Activated naive CD8-positive, alpha-beta T cell treated with anti-CD3 and anti-CD28 coated beads, Interleukin-2, amount 50 U/mL, for 24 hours (primary cell): ENCODE measurements around the gene DCAF10.
"Not testable (repeated sequence)": the region's sequence is repeated elsewhere in the genome, so short reads cannot be mapped to it uniquely, and the experiment has no call there.

Source experiments
- ATAC-seq: fragments of 150-1000 bp; cut with Tn5 transposase; one replicate; pipeline ENCODE4 v1.10.0; 2021
- DNase-seq: peaks from one replicate; pipeline ENCODE4 v3.0.0; 2021
- H3K27ac Mint-ChIP-seq: one replicate; pipeline ENCODE4 v1.8.0; 2021; ENCODE audit warnings: mild to moderate bottlenecking, mixed read lengths
- H3K27me3 Mint-ChIP-seq: one replicate; pipeline ENCODE4 v1.8.0; 2021; ENCODE audit warnings: mixed read lengths
- H3K36me3 Mint-ChIP-seq: one replicate; pipeline ENCODE4 v1.8.0; 2021; ENCODE audit warnings: low read depth, mixed read lengths
- H3K4me1 Mint-ChIP-seq: one replicate; pipeline ENCODE4 v1.8.0; 2021; ENCODE audit warnings: mixed read lengths
- H3K4me3 Mint-ChIP-seq: one replicate; pipeline ENCODE4 v1.8.0; 2021; ENCODE audit warnings: mild to moderate bottlenecking, moderate library complexity, mixed read lengths
- H3K9me3 Mint-ChIP-seq: one replicate; pipeline ENCODE4 v1.8.0; 2021; ENCODE audit warnings: mixed read lengths

DCAF10 gene

DNA sequence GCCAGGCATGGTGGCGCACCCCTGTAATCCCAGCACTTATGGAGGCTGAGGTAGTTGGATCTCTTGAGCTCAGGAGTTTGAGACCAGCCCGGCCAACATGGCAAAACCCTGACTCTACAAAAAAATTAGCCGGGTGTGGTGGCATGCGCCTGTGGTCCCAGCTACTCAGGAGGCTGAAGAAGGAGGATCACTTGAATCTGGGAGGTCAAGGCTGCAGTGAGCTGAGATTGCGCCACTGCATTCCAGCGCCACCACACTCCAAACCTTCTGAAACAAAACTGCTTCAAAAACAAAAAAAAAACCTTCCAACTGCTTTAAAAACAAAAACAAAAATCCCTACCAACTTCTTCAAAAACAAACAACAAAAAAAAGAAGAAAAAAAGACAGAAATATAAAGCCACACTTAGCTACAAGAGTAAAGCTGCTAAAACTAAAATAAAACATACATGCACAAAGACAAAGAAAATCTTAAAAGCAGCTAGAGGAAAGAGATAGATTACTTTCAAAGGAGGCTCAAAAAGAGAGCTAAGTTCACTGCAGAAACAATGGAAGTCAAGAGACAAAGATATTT, 11.4 kb downstream of the DCAF10 start:
- peaks cover 3% of the 10 kb centered on the region for H3K4me1 Mint-ChIP-seq
- peaks cover 12% of the 10 kb centered on the region for H3K36me3 Mint-ChIP-seq
- ATAC-seq = no peak
- DNase-seq = no peak
- H3K9me3 Mint-ChIP-seq = no peaks in the 10 kb centered on the region
- H3K4me3 Mint-ChIP-seq = no peak overlapping the region
- no peak overlapping the region for H3K27ac Mint-ChIP-seq
- no peaks in the 10 kb centered on the region for H3K27me3 Mint-ChIP-seq

- no peaks in the 10 kb centered on the region for H3K9me3 Mint-ChIP-seq
- peaks cover 9% of the 10 kb centered on the region for H3K36me3 Mint-ChIP-seq
- no peak overlapping the region for H3K4me3 Mint-ChIP-seq
- DNase-seq = no peak
- no peak for ATAC-seq
- H3K27ac Mint-ChIP-seq = no peak overlapping the region
- H3K4me1 Mint-ChIP-seq = peaks cover 3% of the 10 kb centered on the region
- no peaks in the 10 kb centered on the region for H3K27me3 Mint-ChIP-seq
Measured at GRCh38 chr9:37812773-37813379, 12.3 kb downstream of the DCAF10 start.

DNA sequence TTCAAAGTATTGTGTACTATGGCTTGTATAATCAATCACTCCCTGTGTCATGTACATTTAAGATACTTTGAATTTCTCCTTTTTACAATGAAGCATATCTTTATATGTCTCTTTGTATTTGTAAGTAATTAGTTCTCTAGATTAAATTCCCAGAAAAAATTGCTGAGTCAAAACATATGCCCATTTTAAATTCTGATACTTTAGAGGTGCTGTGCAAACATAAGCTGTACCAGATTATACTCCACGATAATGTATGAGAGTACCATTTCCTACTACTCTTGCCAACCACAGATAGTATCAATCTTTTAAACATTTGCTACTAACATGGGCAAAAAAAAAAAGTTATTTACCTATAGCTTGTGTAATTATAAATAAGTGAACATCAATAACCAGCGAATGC, 18.3 kb downstream of the DCAF10 start:
- DNase-seq (no peak), ATAC-seq (no peak)
- no peak overlapping the region for H3K27ac Mint-ChIP-seq
- no peak overlapping the region for H3K4me3 Mint-ChIP-seq
- H3K9me3 Mint-ChIP-seq = no peaks in the 10 kb centered on the region
- H3K27me3 Mint-ChIP-seq = no peaks in the 10 kb centered on the region
- no peaks in the 10 kb centered on the region for H3K4me1 Mint-ChIP-seq
- H3K36me3 Mint-ChIP-seq = peaks cover 37% of the 10 kb centered on the region

GRCh38 chr9:37820142-37820541, 19.5 kb downstream of the DCAF10 start:
- peaks cover 47% of the 10 kb centered on the region for H3K36me3 Mint-ChIP-seq
- H3K4me1 Mint-ChIP-seq = no peaks in the 10 kb centered on the region
- no peaks in the 10 kb centered on the region for H3K9me3 Mint-ChIP-seq
- DNase-seq (no peak), ATAC-seq (no peak)
- H3K4me3 Mint-ChIP-seq = no peak overlapping the region
- H3K27ac Mint-ChIP-seq = no peak overlapping the region
- H3K27me3 Mint-ChIP-seq = no peaks in the 10 kb centered on the region

DNA sequence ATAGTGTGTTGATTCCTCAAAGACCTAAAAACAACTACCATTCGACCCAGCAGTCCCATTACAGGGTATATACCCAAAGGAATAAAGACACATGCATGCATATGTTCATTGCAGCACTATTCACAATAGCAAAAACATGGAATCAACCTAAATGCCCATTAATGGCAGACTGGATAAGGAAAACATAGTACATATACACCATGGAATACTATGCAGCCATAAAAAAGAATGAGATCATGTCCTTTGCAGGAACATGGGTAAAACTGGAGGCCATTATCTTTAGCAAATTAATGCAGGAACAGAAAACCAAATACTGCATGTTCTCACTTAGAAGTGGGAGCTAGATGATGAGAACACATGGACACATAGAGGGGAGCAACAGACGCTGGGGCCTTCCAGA, 24.6 kb downstream of the DCAF10 start:
- H3K4me1 Mint-ChIP-seq, ATAC-seq, H3K27me3 Mint-ChIP-seq, DNase-seq, H3K9me3 Mint-ChIP-seq, H3K4me3 Mint-ChIP-seq, H3K27ac Mint-ChIP-seq: not testable (repeated sequence)
- peaks cover 53% of the 10 kb centered on the region for H3K36me3 Mint-ChIP-seq

GRCh38 chr9:37827483-37828165, 27.0 kb downstream of the DCAF10 start:
- no peak for DNase-seq
- ATAC-seq = no peak
- Mint-ChIP-seq H3K9me3 (no peaks in the 10 kb centered on the region), H3K4me3 (no peak overlapping the region), H3K4me1 (peaks cover 2% of the 10 kb centered on the region), H3K36me3 (peaks cover 33% of the 10 kb centered on the region), H3K27ac (no peak overlapping the region), H3K27me3 (no peaks in the 10 kb centered on the region)

- Mint-ChIP-seq H3K4me1 (peaks cover 22% of the 10 kb centered on the region), H3K4me3 (no peak overlapping the region), H3K36me3 (peaks cover 8% of the 10 kb centered on the region), H3K9me3 (no peaks in the 10 kb centered on the region), H3K27me3 (no peaks in the 10 kb centered on the region), H3K27ac (no peak overlapping the region)
- no peak for ATAC-seq
- DNase-seq = no peak
Measured at GRCh38 chr9:37835821-37836220, 35.2 kb downstream of the DCAF10 start.

GRCh38 chr9:37836386-37836785, 35.8 kb downstream of the DCAF10 start:
- Mint-ChIP-seq H3K4me1 (peaks cover 22% of the 10 kb centered on the region), H3K36me3 (peaks cover 10% of the 10 kb centered on the region), H3K4me3 (no peak overlapping the region), H3K27me3 (no peaks in the 10 kb centered on the region), H3K9me3 (no peaks in the 10 kb centered on the region), H3K27ac (peak overlapping the region; percentile 32)
- peak; percentile 78 for ATAC-seq
- DNase-seq = no peak

DNA sequence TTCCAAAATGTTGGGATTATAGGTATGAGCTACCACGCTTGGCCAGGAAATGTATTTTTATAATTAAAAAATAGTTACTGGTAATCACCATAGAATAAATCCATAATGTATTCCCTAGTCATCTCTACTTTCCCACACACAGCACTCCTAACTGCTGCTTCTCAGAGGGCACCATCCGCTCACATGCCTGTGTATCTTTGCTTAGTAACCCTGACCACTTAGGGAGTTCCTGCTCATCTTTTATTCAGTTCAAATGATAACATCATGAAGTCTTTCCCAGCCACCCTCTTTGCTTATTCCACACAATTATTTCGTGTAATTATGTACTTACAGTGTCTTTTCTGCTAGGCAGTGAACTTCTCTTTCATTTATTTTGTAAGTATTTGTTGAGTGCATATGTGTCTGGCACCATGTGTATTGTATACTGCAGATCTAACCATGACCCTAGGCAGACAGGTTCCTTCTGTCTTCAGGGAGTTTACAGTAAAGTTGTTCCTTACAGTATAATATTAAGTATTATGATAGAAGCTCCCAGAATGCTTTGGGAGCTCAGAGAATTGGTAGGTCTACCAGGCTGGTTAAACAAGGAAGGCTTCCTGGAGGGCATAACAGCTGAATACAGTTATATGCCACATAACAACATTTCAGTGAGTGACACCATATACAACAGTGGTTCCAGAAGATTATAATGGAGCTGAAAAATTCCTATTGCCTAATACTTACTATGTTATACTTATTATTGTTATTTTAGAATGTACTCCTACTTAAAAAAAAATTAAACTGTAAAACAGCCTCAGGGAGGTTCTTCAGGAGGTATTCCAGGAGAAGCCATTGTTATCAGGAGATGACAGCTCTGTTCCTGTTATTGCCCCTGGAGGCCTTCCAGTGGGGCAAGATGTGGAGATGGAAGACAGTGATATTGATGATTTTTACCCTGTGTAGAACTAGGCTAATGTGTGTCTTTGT, 39.2 kb downstream of the DCAF10 start:
- no peaks in the 10 kb centered on the region for H3K9me3 Mint-ChIP-seq
- peaks cover 12% of the 10 kb centered on the region for H3K36me3 Mint-ChIP-seq
- H3K4me3 Mint-ChIP-seq = no peak overlapping the region
- no peak overlapping the region for H3K27ac Mint-ChIP-seq
- no peaks in the 10 kb centered on the region for H3K27me3 Mint-ChIP-seq
- DNase-seq = no peak
- no peak for ATAC-seq
- peaks cover 20% of the 10 kb centered on the region for H3K4me1 Mint-ChIP-seq

- H3K9me3 Mint-ChIP-seq = no peaks in the 10 kb centered on the region
- no peak for ATAC-seq
Measured at GRCh38 chr9:37840560-37841194, 40.1 kb downstream of the DCAF10 start.

GRCh38 chr9:37852222-37852621, 51.6 kb downstream of the DCAF10 start:
- Mint-ChIP-seq H3K9me3 (no peaks in the 10 kb centered on the region), H3K36me3 (peaks cover 14% of the 10 kb centered on the region), H3K4me1 (no peaks in the 10 kb centered on the region), H3K27ac (no peak overlapping the region), H3K4me3 (no peak overlapping the region), H3K27me3 (no peaks in the 10 kb centered on the region)
- ATAC-seq (no peak), DNase-seq (no peak)

More at GRCh38 chr9:37840560-37841194, 40.1 kb downstream of the DCAF10 start:
- H3K27ac Mint-ChIP-seq = no peak overlapping the region
- DNase-seq = peak; percentile 16
- H3K4me3 Mint-ChIP-seq = no peak overlapping the region
- peaks cover 20% of the 10 kb centered on the region for H3K4me1 Mint-ChIP-seq
- H3K36me3 Mint-ChIP-seq = peaks cover 12% of the 10 kb centered on the region
- no peaks in the 10 kb centered on the region for H3K27me3 Mint-ChIP-seq

- Mint-ChIP-seq H3K36me3 (peaks cover 14% of the 10 kb centered on the region), H3K27ac (no peak overlapping the region), H3K4me3 (no peak overlapping the region), H3K4me1 (no peaks in the 10 kb centered on the region), H3K27me3 (no peaks in the 10 kb centered on the region), H3K9me3 (no peaks in the 10 kb centered on the region)
- DNase-seq (no peak), ATAC-seq (no peak)
Measured at GRCh38 chr9:37856551-37856950, 56.0 kb downstream of the DCAF10 start.

DNA sequence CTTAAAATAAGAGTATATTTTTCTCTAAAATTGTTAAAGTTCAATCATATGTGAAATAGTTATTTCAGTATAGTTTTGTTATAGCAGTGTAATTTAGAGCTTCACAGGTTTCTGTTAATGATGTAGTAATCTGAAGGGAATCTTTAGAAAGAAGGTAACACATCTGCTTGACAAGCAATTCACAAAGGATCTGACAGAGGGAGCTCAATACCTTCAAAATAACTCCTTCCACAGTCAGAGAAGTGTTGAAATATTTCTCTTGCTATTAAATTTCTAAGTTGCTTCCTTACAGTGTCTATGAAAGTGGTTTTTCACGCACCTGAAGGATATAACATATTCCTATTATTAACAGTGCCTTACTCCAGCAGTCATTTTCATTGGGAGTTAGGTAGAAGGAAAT, 58.4 kb downstream of the DCAF10 start:
- H3K27ac Mint-ChIP-seq = no peak overlapping the region
- ATAC-seq (no peak), DNase-seq (no peak)
- H3K27me3 Mint-ChIP-seq = no peaks in the 10 kb centered on the region
- no peaks in the 10 kb centered on the region for H3K4me1 Mint-ChIP-seq
- H3K9me3 Mint-ChIP-seq = no peaks in the 10 kb centered on the region
- H3K4me3 Mint-ChIP-seq = no peak overlapping the region
- peaks cover 18% of the 10 kb centered on the region for H3K36me3 Mint-ChIP-seq

GRCh38 chr9:37862530-37862929, 61.9 kb downstream of the DCAF10 start:
- Mint-ChIP-seq H3K4me1 (no peaks in the 10 kb centered on the region), H3K4me3 (no peak overlapping the region), H3K36me3 (peaks cover 15% of the 10 kb centered on the region), H3K27me3 (no peaks in the 10 kb centered on the region), H3K27ac (no peak overlapping the region), H3K9me3 (no peaks in the 10 kb centered on the region)
- ATAC-seq = no peak
- DNase-seq = no peak
